ENCODE measurements around the gene S100A16. TPM values are rescaled to one million over a fixed set of nuclear protein-coding genes. Genes with fewer than 3 reads are reported as not detected.

S100A16 gene
- total RNA-seq, 1 donor from 2014 or later: 1.1 TPM

DNA sequence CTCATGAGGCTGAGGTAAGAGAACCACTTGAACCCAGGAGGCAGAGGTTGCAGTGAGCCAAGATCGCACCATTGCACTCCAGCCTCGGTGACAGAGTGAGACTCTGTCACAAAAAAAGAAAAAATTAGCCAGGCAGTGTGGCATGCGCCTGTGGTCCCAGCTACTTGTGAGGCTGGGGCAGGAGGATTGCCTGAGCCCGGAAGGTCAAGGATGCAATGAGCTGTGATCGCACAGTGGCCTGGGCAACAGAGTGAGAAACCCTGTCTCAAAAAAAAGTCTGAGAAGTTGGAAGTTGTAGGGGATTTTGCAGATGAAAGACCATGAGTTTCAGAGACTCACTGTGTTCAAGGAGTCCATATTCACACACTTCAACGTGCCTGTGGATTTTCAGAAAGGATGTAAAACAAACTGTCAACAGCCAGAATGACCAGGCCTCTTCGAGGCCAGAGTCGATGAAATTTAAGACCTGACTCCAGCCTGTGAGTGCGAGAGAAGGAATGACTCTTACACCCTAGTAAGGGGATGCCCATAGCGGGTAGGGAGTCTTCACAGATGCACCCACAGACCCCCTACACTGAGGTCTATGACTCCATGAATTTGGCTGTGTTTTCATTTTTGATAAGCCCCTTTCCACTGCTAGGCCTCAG is 12.2 kb upstream of the S100A16 start:
- H3K27me3 Mint-ChIP-seq (ENCODE audit: unreplicated experiment): peaks cover 11% of the 10 kb centered on the region
- no peak for DNase-seq
- peaks cover 35% of the 10 kb centered on the region for H3K4me1 Mint-ChIP-seq (ENCODE audit: low read depth, unreplicated experiment)
- peak overlapping the region; percentile 78 for H3K4me3 Mint-ChIP-seq (ENCODE audit: unreplicated experiment)
- peaks cover 7% of the 10 kb centered on the region for H3K36me3 Mint-ChIP-seq (ENCODE audit: unreplicated experiment)
- no peak overlapping the region for H3K27ac Mint-ChIP-seq (ENCODE audit: unreplicated experiment)
- TF ChIP-seq, protein P1, sequence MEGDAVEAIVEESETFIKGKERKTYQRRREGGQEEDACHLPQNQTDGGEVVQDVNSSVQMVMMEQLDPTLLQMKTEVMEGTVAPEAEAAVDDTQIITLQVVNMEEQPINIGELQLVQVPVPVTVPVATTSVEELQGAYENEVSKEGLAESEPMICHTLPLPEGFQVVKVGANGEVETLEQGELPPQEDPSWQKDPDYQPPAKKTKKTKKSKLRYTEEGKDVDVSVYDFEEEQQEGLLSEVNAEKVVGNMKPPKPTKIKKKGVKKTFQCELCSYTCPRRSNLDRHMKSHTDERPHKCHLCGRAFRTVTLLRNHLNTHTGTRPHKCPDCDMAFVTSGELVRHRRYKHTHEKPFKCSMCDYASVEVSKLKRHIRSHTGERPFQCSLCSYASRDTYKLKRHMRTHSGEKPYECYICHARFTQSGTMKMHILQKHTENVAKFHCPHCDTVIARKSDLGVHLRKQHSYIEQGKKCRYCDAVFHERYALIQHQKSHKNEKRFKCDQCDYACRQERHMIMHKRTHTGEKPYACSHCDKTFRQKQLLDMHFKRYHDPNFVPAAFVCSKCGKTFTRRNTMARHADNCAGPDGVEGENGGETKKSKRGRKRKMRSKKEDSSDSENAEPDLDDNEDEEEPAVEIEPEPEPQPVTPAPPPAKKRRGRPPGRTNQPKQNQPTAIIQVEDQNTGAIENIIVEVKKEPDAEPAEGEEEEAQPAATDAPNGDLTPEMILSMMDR (IDR thresholded peaks at IDR 0.05; ENCODE audit: partially characterized antibody, unreplicated experiment): no peak
- peaks cover 10% of the 10 kb centered on the region for H3K9me3 Mint-ChIP-seq (ENCODE audit: unreplicated experiment)

DNA sequence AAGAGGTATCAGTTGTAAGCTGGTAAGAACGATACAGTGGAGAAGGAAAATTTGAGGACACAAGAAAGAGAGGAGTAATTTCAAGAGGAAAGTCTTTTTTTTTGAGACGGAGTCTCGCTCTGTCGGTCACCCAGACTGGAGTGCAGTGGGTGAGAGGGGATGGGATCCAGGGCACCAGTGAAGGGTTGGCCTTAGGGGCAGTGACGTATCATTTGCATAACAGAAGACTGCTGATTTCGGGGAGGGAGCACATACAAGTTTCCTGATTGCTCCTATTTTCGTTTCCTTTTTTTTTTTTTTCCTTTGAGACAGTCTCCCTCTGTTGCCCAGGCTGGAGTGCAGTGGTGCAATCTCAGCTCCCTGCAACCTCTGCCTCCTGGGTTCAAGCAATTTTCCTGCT is 10.2 kb upstream of the S100A16 start:
- DNase-seq: no peak
- Mint-ChIP-seq H3K27ac (ENCODE audit: unreplicated experiment) (no peak overlapping the region), H3K36me3 (ENCODE audit: unreplicated experiment) (peaks cover 12% of the 10 kb centered on the region), H3K9me3 (ENCODE audit: unreplicated experiment) (peaks cover 10% of the 10 kb centered on the region), H3K27me3 (ENCODE audit: unreplicated experiment) (peaks cover 8% of the 10 kb centered on the region), H3K4me1 (ENCODE audit: low read depth, unreplicated experiment) (peaks cover 28% of the 10 kb centered on the region), H3K4me3 (ENCODE audit: unreplicated experiment) (no peak overlapping the region)
- TF ChIP-seq, protein P1 (IDR thresholded peaks at IDR 0.05; ENCODE audit: partially characterized antibody, unreplicated experiment): no peak

DNA sequence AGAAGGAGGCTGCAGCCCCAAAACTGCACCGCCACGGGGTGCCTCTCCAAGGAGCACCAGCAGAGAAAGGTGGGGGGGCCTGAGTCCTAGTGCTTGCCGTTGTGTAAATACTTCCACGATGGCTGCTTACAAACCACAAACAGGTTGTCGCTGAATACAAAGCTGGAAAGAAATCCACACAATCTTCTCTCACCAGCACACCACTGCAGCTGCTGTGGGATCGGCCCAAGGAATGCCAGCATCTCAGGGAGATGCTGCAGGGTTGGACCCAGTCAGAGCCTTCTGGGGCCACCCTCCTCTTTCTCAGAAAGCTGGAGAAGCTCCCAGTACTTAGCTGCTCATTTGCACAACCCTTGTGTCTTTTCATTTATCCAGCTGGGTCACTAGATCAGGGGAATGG is 6.2 kb upstream of the S100A16 start:
- TF ChIP-seq, protein P1 (IDR thresholded peaks at IDR 0.05; ENCODE audit: partially characterized antibody, unreplicated experiment): no peak
- Mint-ChIP-seq H3K36me3 (ENCODE audit: unreplicated experiment) (peaks cover 11% of the 10 kb centered on the region), H3K4me1 (ENCODE audit: low read depth, unreplicated experiment) (peaks cover 8% of the 10 kb centered on the region), H3K4me3 (ENCODE audit: unreplicated experiment) (no peak overlapping the region), H3K27me3 (ENCODE audit: unreplicated experiment) (peaks cover 5% of the 10 kb centered on the region), H3K27ac (ENCODE audit: unreplicated experiment) (no peak overlapping the region), H3K9me3 (ENCODE audit: unreplicated experiment) (no peaks in the 10 kb centered on the region)
- no peak for DNase-seq

DNA sequence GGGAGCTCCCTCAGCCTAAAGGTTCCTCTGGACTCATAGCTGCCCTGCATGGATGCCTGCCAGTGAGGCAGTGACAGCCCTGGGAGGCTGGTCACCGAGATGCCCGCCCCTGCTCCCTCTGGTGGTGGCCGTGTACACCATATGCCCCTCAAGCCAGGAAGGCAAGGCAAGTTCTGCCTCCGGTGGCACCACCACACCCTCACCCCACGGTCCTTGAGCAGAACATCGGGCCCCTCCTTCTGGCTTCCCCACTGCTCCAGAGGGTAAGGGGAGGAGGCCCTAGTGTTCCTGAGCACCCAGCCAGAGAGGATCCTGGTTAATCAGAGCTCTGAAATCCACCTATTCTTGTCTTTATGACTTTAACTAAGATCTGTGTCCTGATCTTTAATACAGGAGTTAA is 4.7 kb upstream of the S100A16 start:
- Mint-ChIP-seq H3K4me3 (ENCODE audit: unreplicated experiment) (no peak overlapping the region), H3K9me3 (ENCODE audit: unreplicated experiment) (no peaks in the 10 kb centered on the region), H3K27me3 (ENCODE audit: unreplicated experiment) (peaks cover 5% of the 10 kb centered on the region), H3K36me3 (ENCODE audit: unreplicated experiment) (peaks cover 6% of the 10 kb centered on the region), H3K4me1 (ENCODE audit: low read depth, unreplicated experiment) (no peaks in the 10 kb centered on the region), H3K27ac (ENCODE audit: unreplicated experiment) (no peak overlapping the region)
- TF ChIP-seq, protein P1 (IDR thresholded peaks at IDR 0.05; ENCODE audit: partially characterized antibody, unreplicated experiment): peak; percentile 61
- peak; percentile 75 for DNase-seq

DNA sequence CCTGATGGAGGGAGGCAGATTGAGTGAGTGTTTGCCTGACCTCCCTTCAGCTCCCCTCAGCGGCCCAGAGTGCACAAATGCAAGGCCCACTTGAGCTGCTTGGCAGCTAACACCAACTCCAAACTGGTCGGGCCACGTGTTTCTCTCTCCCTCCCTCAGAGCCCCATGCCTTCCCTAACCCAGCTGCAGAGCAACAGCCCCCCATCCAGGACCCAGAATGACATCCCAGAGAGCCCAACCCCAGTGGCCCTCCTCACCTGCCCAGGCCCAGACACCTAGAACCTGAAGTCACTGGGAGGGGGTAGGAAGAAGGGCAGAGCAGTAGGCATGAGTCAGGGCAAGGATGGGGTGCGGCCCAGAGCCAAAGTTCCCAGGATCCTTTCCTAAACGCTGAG is 4.0 kb upstream of the S100A16 start:
- TF ChIP-seq, protein P1 (IDR thresholded peaks at IDR 0.05; ENCODE audit: partially characterized antibody, unreplicated experiment): no peak
- Mint-ChIP-seq H3K9me3 (ENCODE audit: unreplicated experiment) (no peaks in the 10 kb centered on the region), H3K4me1 (ENCODE audit: low read depth, unreplicated experiment) (no peaks in the 10 kb centered on the region), H3K27ac (ENCODE audit: unreplicated experiment) (peak overlapping the region; percentile 55), H3K27me3 (ENCODE audit: unreplicated experiment) (peaks cover 8% of the 10 kb centered on the region), H3K36me3 (ENCODE audit: unreplicated experiment) (peaks cover 6% of the 10 kb centered on the region), H3K4me3 (ENCODE audit: unreplicated experiment) (peak overlapping the region; percentile 42)
- no peak for DNase-seq

Measured in glutamatergic neuron (in vitro differentiated cells).